Measurements from ENCODE around the gene TTLL7. TPM values are rescaled to one million over a fixed set of nuclear protein-coding genes. Genes with fewer than 3 reads are reported as not detected.

TTLL7 gene
- total and polyA plus RNA-seq, 2 experiments from 2014 or later, result 4.1 to 6.7 TPM

DNA sequence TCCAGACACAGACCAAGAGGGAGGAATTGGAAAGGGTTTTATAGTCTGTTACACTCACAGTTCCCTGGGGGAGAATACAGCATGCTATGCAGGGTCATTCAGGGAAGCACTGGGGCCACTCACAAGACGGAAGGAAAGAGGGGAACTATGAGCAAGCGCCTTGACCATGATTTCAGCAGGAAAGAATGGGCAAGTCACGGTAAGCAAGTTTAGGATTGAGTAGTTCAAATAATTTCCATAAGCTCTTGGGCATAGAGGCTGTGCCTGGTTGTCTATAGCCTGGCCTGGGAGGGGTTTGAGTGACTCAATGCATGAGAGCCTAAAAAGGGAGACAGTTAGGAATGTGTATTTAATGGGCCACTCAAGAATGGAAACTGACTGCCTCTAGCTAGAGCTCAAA lies 176.7 kb downstream of the TTLL7 start:
- H3K79me2 ChIP-seq (replicated peaks; ENCODE audit: insufficient read depth), result no peaks in the 10 kb centered on the region
- no peaks in the 10 kb centered on the region for H3K36me3 Mint-ChIP-seq (ENCODE audit: low read depth)
- H3K9me3 Mint-ChIP-seq, result no peaks in the 10 kb centered on the region; the same call in 2 of the 3 replicates
- ATAC-seq (no peak), DNase-seq (ENCODE audit: low spot score) (no peak)
- no peak overlapping the region for H3K27ac Mint-ChIP-seq
- TF ChIP-seq EZH2phosphoT487 (IDR thresholded peaks at IDR 0.05; ENCODE audit: unreplicated experiment), result no peak
- TF ChIP-seq, protein P1, sequence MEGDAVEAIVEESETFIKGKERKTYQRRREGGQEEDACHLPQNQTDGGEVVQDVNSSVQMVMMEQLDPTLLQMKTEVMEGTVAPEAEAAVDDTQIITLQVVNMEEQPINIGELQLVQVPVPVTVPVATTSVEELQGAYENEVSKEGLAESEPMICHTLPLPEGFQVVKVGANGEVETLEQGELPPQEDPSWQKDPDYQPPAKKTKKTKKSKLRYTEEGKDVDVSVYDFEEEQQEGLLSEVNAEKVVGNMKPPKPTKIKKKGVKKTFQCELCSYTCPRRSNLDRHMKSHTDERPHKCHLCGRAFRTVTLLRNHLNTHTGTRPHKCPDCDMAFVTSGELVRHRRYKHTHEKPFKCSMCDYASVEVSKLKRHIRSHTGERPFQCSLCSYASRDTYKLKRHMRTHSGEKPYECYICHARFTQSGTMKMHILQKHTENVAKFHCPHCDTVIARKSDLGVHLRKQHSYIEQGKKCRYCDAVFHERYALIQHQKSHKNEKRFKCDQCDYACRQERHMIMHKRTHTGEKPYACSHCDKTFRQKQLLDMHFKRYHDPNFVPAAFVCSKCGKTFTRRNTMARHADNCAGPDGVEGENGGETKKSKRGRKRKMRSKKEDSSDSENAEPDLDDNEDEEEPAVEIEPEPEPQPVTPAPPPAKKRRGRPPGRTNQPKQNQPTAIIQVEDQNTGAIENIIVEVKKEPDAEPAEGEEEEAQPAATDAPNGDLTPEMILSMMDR (conservative IDR thresholded peaks at IDR 0.05; ENCODE audit: low read depth in 2 of 2), result no peak
- TF ChIP-seq NANOG (IDR thresholded peaks at IDR 0.05; ENCODE audit: borderline replicate concordance), result no peak
- TF ChIP-seq, protein P2, sequence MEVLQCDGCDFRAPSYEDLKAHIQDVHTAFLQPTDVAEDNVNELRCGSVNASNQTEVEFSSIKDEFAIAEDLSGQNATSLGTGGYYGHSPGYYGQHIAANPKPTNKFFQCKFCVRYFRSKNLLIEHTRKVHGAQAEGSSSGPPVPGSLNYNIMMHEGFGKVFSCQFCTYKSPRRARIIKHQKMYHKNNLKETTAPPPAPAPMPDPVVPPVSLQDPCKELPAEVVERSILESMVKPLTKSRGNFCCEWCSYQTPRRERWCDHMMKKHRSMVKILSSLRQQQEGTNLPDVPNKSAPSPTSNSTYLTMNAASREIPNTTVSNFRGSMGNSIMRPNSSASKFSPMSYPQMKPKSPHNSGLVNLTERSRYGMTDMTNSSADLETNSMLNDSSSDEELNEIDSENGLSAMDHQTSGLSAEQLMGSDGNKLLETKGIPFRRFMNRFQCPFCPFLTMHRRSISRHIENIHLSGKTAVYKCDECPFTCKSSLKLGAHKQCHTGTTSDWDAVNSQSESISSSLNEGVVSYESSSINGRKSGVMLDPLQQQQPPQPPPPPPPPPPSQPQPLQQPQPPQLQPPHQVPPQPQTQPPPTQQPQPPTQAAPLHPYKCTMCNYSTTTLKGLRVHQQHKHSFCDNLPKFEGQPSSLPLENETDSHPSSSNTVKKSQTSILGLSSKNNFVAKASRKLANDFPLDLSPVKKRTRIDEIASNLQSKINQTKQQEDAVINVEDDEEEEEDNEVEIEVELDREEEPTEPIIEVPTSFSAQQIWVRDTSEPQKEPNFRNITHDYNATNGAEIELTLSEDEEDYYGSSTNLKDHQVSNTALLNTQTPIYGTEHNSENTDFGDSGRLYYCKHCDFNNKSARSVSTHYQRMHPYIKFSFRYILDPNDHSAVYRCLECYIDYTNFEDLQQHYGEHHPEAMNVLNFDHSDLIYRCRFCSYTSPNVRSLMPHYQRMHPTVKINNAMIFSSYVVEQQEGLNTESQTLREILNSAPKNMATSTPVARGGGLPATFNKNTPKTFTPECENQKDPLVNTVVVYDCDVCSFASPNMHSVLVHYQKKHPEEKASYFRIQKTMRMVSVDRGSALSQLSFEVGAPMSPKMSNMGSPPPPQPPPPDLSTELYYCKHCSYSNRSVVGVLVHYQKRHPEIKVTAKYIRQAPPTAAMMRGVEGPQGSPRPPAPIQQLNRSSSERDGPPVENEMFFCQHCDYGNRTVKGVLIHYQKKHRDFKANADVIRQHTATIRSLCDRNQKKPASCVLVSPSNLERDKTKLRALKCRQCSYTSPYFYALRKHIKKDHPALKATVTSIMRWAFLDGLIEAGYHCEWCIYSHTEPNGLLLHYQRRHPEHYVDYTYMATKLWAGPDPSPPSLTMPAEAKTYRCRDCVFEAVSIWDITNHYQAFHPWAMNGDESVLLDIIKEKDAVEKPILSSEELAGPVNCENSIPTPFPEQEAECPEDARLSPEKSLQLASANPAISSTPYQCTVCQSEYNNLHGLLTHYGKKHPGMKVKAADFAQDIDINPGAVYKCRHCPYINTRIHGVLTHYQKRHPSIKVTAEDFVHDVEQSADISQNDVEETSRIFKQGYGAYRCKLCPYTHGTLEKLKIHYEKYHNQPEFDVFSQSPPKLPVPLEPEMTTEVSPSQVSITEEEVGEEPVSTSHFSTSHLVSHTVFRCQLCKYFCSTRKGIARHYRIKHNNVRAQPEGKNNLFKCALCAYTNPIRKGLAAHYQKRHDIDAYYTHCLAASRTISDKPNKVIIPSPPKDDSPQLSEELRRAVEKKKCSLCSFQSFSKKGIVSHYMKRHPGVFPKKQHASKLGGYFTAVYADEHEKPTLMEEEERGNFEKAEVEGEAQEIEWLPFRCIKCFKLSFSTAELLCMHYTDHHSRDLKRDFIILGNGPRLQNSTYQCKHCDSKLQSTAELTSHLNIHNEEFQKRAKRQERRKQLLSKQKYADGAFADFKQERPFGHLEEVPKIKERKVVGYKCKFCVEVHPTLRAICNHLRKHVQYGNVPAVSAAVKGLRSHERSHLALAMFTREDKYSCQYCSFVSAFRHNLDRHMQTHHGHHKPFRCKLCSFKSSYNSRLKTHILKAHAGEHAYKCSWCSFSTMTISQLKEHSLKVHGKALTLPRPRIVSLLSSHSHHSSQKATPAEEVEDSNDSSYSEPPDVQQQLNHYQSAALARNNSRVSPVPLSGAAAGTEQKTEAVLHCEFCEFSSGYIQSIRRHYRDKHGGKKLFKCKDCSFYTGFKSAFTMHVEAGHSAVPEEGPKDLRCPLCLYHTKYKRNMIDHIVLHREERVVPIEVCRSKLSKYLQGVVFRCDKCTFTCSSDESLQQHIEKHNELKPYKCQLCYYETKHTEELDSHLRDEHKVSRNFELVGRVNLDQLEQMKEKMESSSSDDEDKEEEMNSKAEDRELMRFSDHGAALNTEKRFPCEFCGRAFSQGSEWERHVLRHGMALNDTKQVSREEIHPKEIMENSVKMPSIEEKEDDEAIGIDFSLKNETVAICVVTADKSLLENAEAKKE (CRISPR knock-in tag; IDR thresholded peaks at IDR 0.05), result no peak
- H3F3A ChIP-seq (replicated peaks; ENCODE audit: low read depth), result no peaks in the 10 kb centered on the region
- no peaks in the 10 kb centered on the region for H3K4me1 Mint-ChIP-seq
- no peaks in the 10 kb centered on the region for H3K27me3 Mint-ChIP-seq (ENCODE audit: insufficient read depth, low read depth, poor library complexity)
- H3K27ac ChIP-seq (ENCODE audit: low read depth), result no peak overlapping the region
- H3K27me3 ChIP-seq (ENCODE audit: insufficient read depth), result no peaks in the 10 kb centered on the region
- no peak overlapping the region for H3K4me2 ChIP-seq
- no peak overlapping the region for H3K4me3 ChIP-seq
- H3K4me1 ChIP-seq (ENCODE audit: insufficient read depth), result no peaks in the 10 kb centered on the region
- peaks cover 6% of the 10 kb centered on the region; the same call in 1 of the 2 replicates for H3K9me2 ChIP-seq (ENCODE audit: insufficient read depth)
- H3K4me3 Mint-ChIP-seq, result no peak overlapping the region
- no peaks in the 10 kb centered on the region for H4K20me1 ChIP-seq (replicated peaks; ENCODE audit: insufficient read depth)
- H3K36me3 ChIP-seq (ENCODE audit: insufficient read depth), result no peaks in the 10 kb centered on the region
- no peak overlapping the region for H2AFZ ChIP-seq

- H2AFZ ChIP-seq, result no peak overlapping the region
- H3K27me3 Mint-ChIP-seq (ENCODE audit: insufficient read depth, low read depth, poor library complexity), result no peaks in the 10 kb centered on the region
- no peak for DNase-seq (ENCODE audit: low spot score)
- no peaks in the 10 kb centered on the region for H4K20me1 ChIP-seq (replicated peaks; ENCODE audit: insufficient read depth)
- no peaks in the 10 kb centered on the region for H3K36me3 ChIP-seq (ENCODE audit: insufficient read depth)
- no peak overlapping the region for H3K27ac Mint-ChIP-seq
- no peak overlapping the region for H3K27ac ChIP-seq (ENCODE audit: low read depth)
- H3K4me1 Mint-ChIP-seq, result no peaks in the 10 kb centered on the region
- no peak overlapping the region for H3K4me3 ChIP-seq
- H3K27me3 ChIP-seq (ENCODE audit: insufficient read depth), result no peaks in the 10 kb centered on the region
- no peaks in the 10 kb centered on the region for H3K4me1 ChIP-seq (ENCODE audit: insufficient read depth)
- ATAC-seq, result no peak
- no peaks in the 10 kb centered on the region for H3K79me2 ChIP-seq (replicated peaks; ENCODE audit: insufficient read depth)
- H3K4me2 ChIP-seq, result no peak overlapping the region
- no peak overlapping the region for H3K4me3 Mint-ChIP-seq
- H3K9me3 Mint-ChIP-seq, result no peaks in the 10 kb centered on the region; the same call in 2 of the 3 replicates
- no peaks in the 10 kb centered on the region for H3K36me3 Mint-ChIP-seq (ENCODE audit: low read depth)
- H3F3A ChIP-seq (replicated peaks; ENCODE audit: low read depth), result no peaks in the 10 kb centered on the region
- H3K9me2 ChIP-seq (ENCODE audit: insufficient read depth), result peaks cover 10% of the 10 kb centered on the region; the same call in 1 of the 2 replicates
- TF ChIP-seq NANOG (IDR thresholded peaks at IDR 0.05; ENCODE audit: borderline replicate concordance) (no peak), ZNF331 (CRISPR knock-in tag; IDR thresholded peaks at IDR 0.05; ENCODE audit: low read depth) (no peak)
- TF ChIP-seq, protein P3, sequence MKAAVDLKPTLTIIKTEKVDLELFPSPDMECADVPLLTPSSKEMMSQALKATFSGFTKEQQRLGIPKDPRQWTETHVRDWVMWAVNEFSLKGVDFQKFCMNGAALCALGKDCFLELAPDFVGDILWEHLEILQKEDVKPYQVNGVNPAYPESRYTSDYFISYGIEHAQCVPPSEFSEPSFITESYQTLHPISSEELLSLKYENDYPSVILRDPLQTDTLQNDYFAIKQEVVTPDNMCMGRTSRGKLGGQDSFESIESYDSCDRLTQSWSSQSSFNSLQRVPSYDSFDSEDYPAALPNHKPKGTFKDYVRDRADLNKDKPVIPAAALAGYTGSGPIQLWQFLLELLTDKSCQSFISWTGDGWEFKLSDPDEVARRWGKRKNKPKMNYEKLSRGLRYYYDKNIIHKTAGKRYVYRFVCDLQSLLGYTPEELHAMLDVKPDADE (IDR thresholded peaks at IDR 0.05), result no peak
Observed at GRCh38 chr1:83819436-83819835, 179.5 kb downstream of the TTLL7 start.

Data from GM23338 (cell line).